Right ventricle myocardium inferior (tissue), 1 donor: Measurements from ENCODE around the gene ARHGEF26. TPM values are rescaled to one million over a fixed set of nuclear protein-coding genes. Genes with fewer than 3 reads are reported as not detected.
"Not testable (repeated sequence)": the region's sequence is repeated elsewhere in the genome, so short reads cannot be mapped to it uniquely, and the experiment has no call there.

Experiments used
- ATAC-seq: fragments of 200-7000 bp; cut with Tn5 transposase; one replicate; pipeline ENCODE4 v1.9.1; 2020; ENCODE audit warnings: mild to moderate bottlenecking, moderate library complexity
- DNase-seq: peaks from one replicate; pipeline ENCODE4 v3.0.0; 2021; ENCODE audit errors: missing footprints
- intact Hi-C: fragments of 100-400 bp; cut with DNase I; formaldehyde crosslinking; loops from one replicate; pipeline ENCODE4 v1.11.0; 2022
- long read RNA-seq: library from polyadenylated mRNA; unstranded; transcript quantifications from one replicate; pipeline ENCODE4 v2.0.0, GENCODE V29; 2021
- total RNA-seq: library from RNA; stranded (reverse); fragmentation: NEBNext Ultra II Directional; extraction: Animal tissue kit (Norgen Biotek cat#: 25700); gene quantifications from one replicate; pipeline ENCODE4 v1.2.1, GENCODE V29; 2021
- donor health status: DM: no; HTN: yes; CAD: no; lungs with severe emphysema.

The ARHGEF26 gene
- total RNA-seq = 1.9 TPM
- long read RNA-seq = 0 reads

GRCh38 chr3:154120961-154121700 lies at the start of gene ARHGEF26:
Gene ARHGEF26, plus strand, starts transcription at chr3:154121390. Its CDS starts 603 bp downstream, at chr3:154121993.
- DNase-seq (peak; percentile 91), ATAC-seq (peak; percentile 96)
- intact Hi-C loops = no loop called here

GRCh38 chr3:154074966-154075365 lies 46.2 kb upstream of the ARHGEF26 start:
- ATAC-seq (no peak), DNase-seq (no peak)
- intact Hi-C loops = no loop called here

GRCh38 chr3:154078672-154079071 lies 42.5 kb upstream of the ARHGEF26 start:
- ATAC-seq (no peak), DNase-seq (no peak)
- intact Hi-C loops = no loop called here

GRCh38 chr3:154081305-154081704 lies 39.9 kb upstream of the ARHGEF26 start:
- DNase-seq = no peak

GRCh38 chr3:154085071-154085470 lies 36.1 kb upstream of the ARHGEF26 start:
- intact Hi-C loops = no loop called here
- ATAC-seq = no peak
- no peak for DNase-seq

More at GRCh38 chr3:154081305-154081704, 39.9 kb upstream of the ARHGEF26 start:
- no peak for ATAC-seq
- intact Hi-C loops = no loop called here

GRCh38 chr3:154085799-154086198 lies 35.4 kb upstream of the ARHGEF26 start:
- DNase-seq (no peak), ATAC-seq (no peak)
- intact Hi-C loops = no loop called here

GRCh38 chr3:154086286-154086685 lies 34.9 kb upstream of the ARHGEF26 start:
- DNase-seq (no peak), ATAC-seq (no peak)
- intact Hi-C loops = no loop called here

- intact Hi-C loops, DNase-seq, ATAC-seq: not testable (repeated sequence)
These were observed 33.3 kb upstream of the ARHGEF26 start for GRCh38 chr3:154087756-154088480.

GRCh38 chr3:154089421-154090420 lies 31.5 kb upstream of the ARHGEF26 start:
- ATAC-seq = no peak
- DNase-seq = no peak
- intact Hi-C loops = no loop called here

GRCh38 chr3:154094051-154094450 lies 27.1 kb upstream of the ARHGEF26 start:
- ATAC-seq = no peak
- intact Hi-C loops = no loop called here
- no peak for DNase-seq

GRCh38 chr3:154095832-154096421 lies 25.3 kb upstream of the ARHGEF26 start:
- intact Hi-C loops = loop anchor here (2.0 kb wide), 1 partner anchor 159 kb away; no protein-coding TSS in a partner anchor
- ATAC-seq = no peak
- DNase-seq = no peak

GRCh38 chr3:154098376-154098775 lies 22.8 kb upstream of the ARHGEF26 start:
- DNase-seq (no peak), ATAC-seq (no peak)
- intact Hi-C loops = no loop called here

- ATAC-seq (no peak), DNase-seq (no peak)
- intact Hi-C loops = no loop called here
These were observed 20.6 kb upstream of the ARHGEF26 start for GRCh38 chr3:154100556-154100955.

- intact Hi-C loops = no loop called here
- no peak for ATAC-seq
- DNase-seq = no peak
These were observed 19.9 kb upstream of the ARHGEF26 start for GRCh38 chr3:154101250-154101649.

- intact Hi-C loops = no loop called here
- no peak for ATAC-seq
These were observed 19.0 kb upstream of the ARHGEF26 start for GRCh38 chr3:154102225-154102624.

GRCh38 chr3:154105218-154105975 lies 15.8 kb upstream of the ARHGEF26 start:
- intact Hi-C loops = no loop called here
- DNase-seq = no peak

More at GRCh38 chr3:154102225-154102624, 19.0 kb upstream of the ARHGEF26 start:
- DNase-seq = no peak

GRCh38 chr3:154111365-154111935 lies 9.7 kb upstream of the ARHGEF26 start:
- no peak for DNase-seq
- ATAC-seq = no peak
- intact Hi-C loops = no loop called here

More at GRCh38 chr3:154105218-154105975, 15.8 kb upstream of the ARHGEF26 start:
- no peak for ATAC-seq
